HG02610 (cell line): Measurements from ENCODE around the gene CPPED1.
"Not testable (repeated sequence)": the region's sequence is repeated elsewhere in the genome, so short reads cannot be mapped to it uniquely, and the experiment has no call there.

Source experiments
- ATAC-seq: cut with Tn5 transposase; IDR thresholded peaks from one replicate; pipeline ENCODE4 v1.9.1; 2021; ENCODE audit warnings: mild to moderate bottlenecking, moderate library complexity; ENCODE audit not compliant: unreplicated experiment

Gene CPPED1

GRCh38 chr16:12803203-12804093 is at the start of gene CPPED1:
CPPED1 (minus strand) TSS chr16:12803887; CDS start chr16:12803776, 111 bp downstream.
- peak; percentile 83 for ATAC-seq

- no peak for ATAC-seq
These were observed 46.5 kb upstream of the CPPED1 start for GRCh38 chr16:12850186-12850585.

GRCh38 chr16:12846592-12846991 is 42.9 kb upstream of the CPPED1 start:
- ATAC-seq, result no peak

- no peak for ATAC-seq
These were observed 41.6 kb upstream of the CPPED1 start for GRCh38 chr16:12845282-12845681.

GRCh38 chr16:12837756-12838155 is 34.1 kb upstream of the CPPED1 start:
- ATAC-seq, result no peak

GRCh38 chr16:12837291-12837690 is 33.6 kb upstream of the CPPED1 start:
- no peak for ATAC-seq

- ATAC-seq, result no peak
These were observed 30.2 kb upstream of the CPPED1 start for GRCh38 chr16:12833926-12834325.

- no peak for ATAC-seq
These were observed 25.6 kb upstream of the CPPED1 start for GRCh38 chr16:12829096-12829888.

GRCh38 chr16:12828206-12828605 is 24.5 kb upstream of the CPPED1 start:
- no peak for ATAC-seq

GRCh38 chr16:12826559-12826958 is 22.9 kb upstream of the CPPED1 start:
- no peak for ATAC-seq

- ATAC-seq, result no peak
These were observed 15.7 kb upstream of the CPPED1 start for GRCh38 chr16:12819126-12820117.

- no peak for ATAC-seq
These were observed 14.6 kb upstream of the CPPED1 start for GRCh38 chr16:12818326-12818725.

- ATAC-seq, result not testable (repeated sequence)
These were observed 13.1 kb upstream of the CPPED1 start for GRCh38 chr16:12816791-12817214.

- no peak for ATAC-seq
These were observed 11.7 kb upstream of the CPPED1 start for GRCh38 chr16:12815361-12815760.

- ATAC-seq, result not testable (repeated sequence)
These were observed 10.0 kb upstream of the CPPED1 start for GRCh38 chr16:12813734-12814133.

- not testable (repeated sequence) for ATAC-seq
These were observed 9.6 kb upstream of the CPPED1 start for GRCh38 chr16:12813321-12813720.

- no peak for ATAC-seq
These were observed 8.0 kb upstream of the CPPED1 start for GRCh38 chr16:12811441-12812383.

- ATAC-seq, result no peak
These were observed 1.4 kb upstream of the CPPED1 start for GRCh38 chr16:12805066-12805465.

- ATAC-seq, result no peak
These were observed 708 bp upstream of the CPPED1 start for GRCh38 chr16:12804395-12804794.
